NT2/D1 (cell line): ENCODE measurements around the gene PDE11A.

Experiments used
- SUZ12 ChIP-seq: IDR thresholded peaks from 2 replicates; pipeline ENCODE4 v1.6.1; 2011; ENCODE audit not compliant: insufficient read length, insufficient read depth; ENCODE audit errors: extremely low read depth
- YY1 ChIP-seq: IDR thresholded peaks from 2 replicates; pipeline ENCODE4 v1.6.1; 2011; ENCODE audit not compliant: insufficient read length, insufficient read depth

DNA sequence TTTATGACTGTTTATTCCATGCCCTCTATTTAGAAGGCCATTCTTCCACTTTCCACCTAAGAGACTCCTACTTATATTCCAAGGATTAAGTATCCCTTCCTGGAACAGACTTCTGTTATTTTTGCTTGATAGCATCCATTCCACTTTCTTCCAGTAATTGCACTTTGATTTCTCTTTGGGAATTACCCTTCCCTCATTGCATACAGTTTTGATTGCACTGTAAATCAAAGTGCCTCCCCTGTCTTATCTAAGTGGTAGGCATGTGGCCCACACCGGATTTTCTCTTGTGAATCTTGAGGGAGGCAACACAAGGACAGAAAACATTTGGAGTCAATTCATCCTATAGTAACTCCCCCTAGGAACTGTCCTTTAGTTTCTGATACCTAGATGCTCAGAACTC, 120.4 kb downstream of the PDE11A start:
- TF ChIP-seq SUZ12, result no peak
- no peak for TF ChIP-seq YY1
